Omental fat pad (tissue), 4 donors: Measurements from ENCODE around the gene SSX1. TPM values are rescaled to one million over a fixed set of nuclear protein-coding genes. Genes with fewer than 3 reads are reported as not detected.
"Not testable (repeated sequence)": the region's sequence is repeated elsewhere in the genome, so short reads cannot be mapped to it uniquely, and the experiment has no call there.

Experiments used
- ATAC-seq: fragments of 150-250 bp; one replicate; pipeline ENCODE4 v1.9.1; 2016; ENCODE audit warnings: mild to moderate bottlenecking, moderate library complexity; ENCODE audit not compliant: low FRiP score
- DNase-seq: peaks from one replicate; pipeline ENCODE4 v3.0.0-alpha.2; 2019; ENCODE audit warnings: low spot score
- CTCF ChIP-seq, 3 donors: fragments of 450-650 bp; IDR thresholded peaks; one replicate each; pipeline ENCODE4 v1.5.1; 2016 to 2017; ENCODE audit warnings: antibody characterized with exemption in 3 of 3, mild to moderate bottlenecking in 3 of 3, moderate library complexity in 2 of 3
- small RNA-seq: library from RNA; depleted of rRNA; stranded (forward); fragments of <200 nt; gene quantifications from one replicate; pipeline ENCODE3, GENCODE V24; 2016
- total RNA-seq, 4 donors: library from RNA; depleted of rRNA; stranded (reverse); fragments of >200 nt; gene quantifications; one replicate each; pipeline ENCODE4 v1.1.0, GENCODE V29; 2016

The SSX1 gene
- not detected for total RNA-seq

GRCh38 chrX:48255062-48255796 is at the start of gene SSX1:
TSS of gene SSX1 (plus strand) at chrX:48255392. CDS start at chrX:48257242, 1,850 bp downstream.
- DNase-seq, ATAC-seq: not testable (repeated sequence)

DNA sequence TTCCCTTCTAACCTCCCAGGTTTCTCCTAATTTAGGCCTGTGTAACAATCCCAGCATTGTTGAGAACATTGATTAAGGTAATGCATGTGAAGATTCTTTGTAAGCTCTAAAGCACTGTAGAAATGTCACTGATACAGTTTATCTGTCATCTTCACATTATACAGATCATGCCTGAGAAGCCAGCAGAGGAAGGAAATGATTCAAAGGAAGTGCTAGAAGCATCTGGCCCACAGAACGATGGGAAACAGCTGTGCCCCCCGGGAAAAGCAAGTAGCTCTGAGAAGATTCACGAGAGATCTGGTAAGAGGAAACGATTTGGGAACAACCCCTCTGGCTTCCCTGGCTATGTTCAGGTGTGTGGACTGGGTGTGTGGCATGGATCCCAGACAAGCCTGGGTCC is 40.9 kb upstream of the SSX1 start:
- DNase-seq, ATAC-seq: not testable (repeated sequence)

- DNase-seq, ATAC-seq: not testable (repeated sequence)
These were observed 31.0 kb upstream of the SSX1 start for GRCh38 chrX:48224196-48224595.

GRCh38 chrX:48252945-48253344 is 2.2 kb upstream of the SSX1 start:
- ATAC-seq, DNase-seq: not testable (repeated sequence)

DNA sequence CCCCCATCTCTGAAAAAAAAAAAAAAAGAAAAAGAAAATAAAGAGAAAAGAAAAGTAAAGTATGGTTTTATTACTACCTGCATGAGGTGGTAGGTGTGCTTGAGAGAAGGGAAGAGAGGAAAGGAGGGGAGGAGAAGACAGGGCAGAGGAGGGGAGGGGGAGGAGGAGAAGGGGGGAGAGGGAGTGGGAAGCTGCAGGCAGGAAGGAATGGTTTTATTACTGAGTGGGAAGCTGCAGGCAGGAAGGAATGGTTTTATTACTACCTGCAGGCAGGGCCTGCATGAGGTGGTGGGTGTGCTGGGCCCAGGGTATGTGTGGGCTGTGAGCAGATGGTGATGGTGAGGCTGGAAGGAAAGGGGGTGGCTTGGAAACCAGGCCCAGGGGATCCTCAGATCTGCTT is 19.2 kb downstream of the SSX1 start:
- ATAC-seq, DNase-seq: not testable (repeated sequence)

- TF ChIP-seq CTCF (IDR thresholded peaks at IDR 0.05): no peak
- DNase-seq: no peak
- ATAC-seq: no peak
These were observed 23.8 kb downstream of the SSX1 start for GRCh38 chrX:48278958-48279357.

DNA sequence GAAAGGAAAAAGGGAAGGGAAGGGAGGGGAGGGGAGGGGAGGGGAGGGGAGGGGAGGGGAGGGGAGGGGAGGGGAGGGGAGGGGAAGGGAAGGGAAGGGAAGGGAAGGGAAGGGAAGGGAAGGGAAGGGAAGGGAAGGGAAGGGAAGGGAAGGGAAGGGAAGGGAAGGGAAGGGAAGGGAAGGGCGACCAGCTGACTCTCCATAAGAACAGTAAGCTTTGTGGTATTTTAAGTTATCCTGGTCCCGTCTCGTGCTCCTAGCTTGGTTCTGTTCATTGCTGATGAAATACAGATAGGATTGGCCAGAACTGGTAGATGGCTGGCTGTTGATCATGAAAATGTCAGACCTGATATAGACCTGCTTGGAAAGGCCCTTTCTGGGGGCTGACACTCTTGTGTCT is 25.5 kb downstream of the SSX1 start:
- DNase-seq, ATAC-seq: not testable (repeated sequence)

DNA sequence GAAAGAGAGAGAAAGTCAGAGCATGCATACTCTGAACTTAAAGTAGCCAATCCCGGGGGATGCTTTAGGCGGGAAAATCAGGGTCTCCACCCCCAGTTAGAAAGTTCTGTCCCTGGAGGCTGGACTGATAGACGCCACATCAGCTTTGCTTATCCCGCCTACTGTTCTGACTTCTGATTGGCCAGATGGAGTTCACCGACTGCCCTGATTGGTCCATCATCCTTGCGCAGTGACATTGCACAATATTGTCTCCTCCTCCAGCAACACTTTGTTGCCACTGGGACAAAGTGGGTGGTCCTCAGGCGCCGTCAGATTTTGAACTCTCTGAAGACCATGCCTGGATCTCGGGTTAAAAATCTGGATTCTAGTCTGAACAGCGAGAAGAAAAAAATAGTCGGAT is 51.0 kb downstream of the SSX1 start:
- TF ChIP-seq CTCF (IDR thresholded peaks at IDR 0.05): no peak
- no peak for DNase-seq
- ATAC-seq: no peak

- not testable (repeated sequence) for ATAC-seq
These were observed 58.8 kb downstream of the SSX1 start for GRCh38 chrX:48313996-48314395.

More at GRCh38 chrX:48313996-48314395, 58.8 kb downstream of the SSX1 start:
- not testable (repeated sequence) for DNase-seq

Small RNA genes lying within 50 kb of the gene (small RNA-seq; reads per million reads assigned to genes)
- gene AC245047.3 (not detected), gene AC245047.4 (not detected), gene RNA5SP503 (not detected)

Other genes starting within 250 kb of the SSX1 start
- not detected for gene SPACA5, start 248.4 kb upstream of the SSX1 start, total RNA-seq
- 1 to 10 TPM in 3 of 4 donors, under 1 TPM in 1; 0.60 to 4.3 (median 1.4) TPM for gene ZNF630, start 183.8 kb upstream of the SSX1 start, total RNA-seq
- not detected for gene SPACA5B, start 124.8 kb upstream of the SSX1 start, total RNA-seq
- not detected for gene SSX5, start 58.6 kb upstream of the SSX1 start, total RNA-seq
- gene SSX3, start 101.3 kb downstream of the SSX1 start, total RNA-seq: not detected
- not detected for gene SSX4, start 128.1 kb downstream of the SSX1 start, total RNA-seq
- gene SSX4B, start 156.6 kb downstream of the SSX1 start, total RNA-seq: not detected
- 10 to 100 TPM in 2 of 4 donors, 1 to 10 TPM in 2; 2.8 to 11.9 (median 9.6) TPM for gene SLC38A5, start 214.9 kb downstream of the SSX1 start, total RNA-seq
- gene FTSJ1, start 220.8 kb downstream of the SSX1 start, total RNA-seq: 10 to 100 TPM; 45.7 to 74.7 (median 56.1) TPM